NCI-H2107 treated with DMSO at 0.1 percent for 48 hours (cell line): ENCODE results near the gene MEX3B.
A peak's percentile ranks its signal among the peaks of the same experiment; 100 is the strongest.
"Not testable (repeated sequence)": the region's sequence is repeated elsewhere in the genome, so short reads cannot be mapped to it uniquely, and the experiment has no call there.

Experiments used
- DNase-seq: peaks from one replicate; lab custom pipeline; 2025; ENCODE audit not compliant: unreplicated experiment; lab: John Stamatoyannopoulos, UW

Gene MEX3B

DNA sequence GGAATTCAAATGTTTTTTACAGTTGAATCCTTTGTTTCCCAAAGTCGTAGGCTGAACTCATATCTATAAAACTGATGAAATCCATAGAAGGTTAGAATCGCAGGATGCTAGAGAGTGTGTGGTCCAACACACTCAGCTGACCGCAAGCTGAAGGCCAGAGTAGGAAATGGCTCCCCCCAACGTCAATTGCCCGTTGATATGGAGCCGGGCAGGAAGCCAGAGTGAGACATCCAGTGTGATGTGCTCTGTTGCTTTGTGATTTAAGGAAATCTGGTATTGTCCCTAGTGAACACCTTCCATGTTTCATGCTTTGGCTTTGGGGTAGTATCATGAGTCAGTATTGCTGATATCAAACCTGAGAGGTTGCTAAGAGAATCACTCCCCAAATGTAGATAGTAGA, 5.8 kb upstream of the MEX3B start:
- DNase-seq: no peak

DNA sequence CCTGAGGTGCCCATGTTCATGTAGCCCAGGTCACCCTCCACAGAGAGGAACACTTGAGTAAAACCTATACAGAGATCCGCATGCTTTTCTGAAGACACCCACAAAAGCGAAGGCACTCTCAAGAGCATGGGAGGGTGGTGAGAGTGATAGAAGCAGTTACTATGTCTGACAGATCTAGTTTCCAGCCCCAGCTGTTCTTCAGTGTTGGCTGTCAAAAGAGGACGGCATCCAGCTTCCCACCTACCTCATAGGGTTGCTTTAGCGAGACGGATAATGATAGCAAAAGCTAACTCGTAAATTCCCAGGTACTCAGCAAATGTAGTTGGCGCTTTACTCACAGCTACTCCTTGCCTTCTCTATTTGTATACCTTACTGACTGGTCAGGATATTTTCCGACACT, 3.0 kb upstream of the MEX3B start:
- no peak for DNase-seq

- no peak for DNase-seq
Observed at GRCh38 chr15:82047453-82048400, 1.9 kb upstream of the MEX3B start.

- peak; percentile 8 for DNase-seq
Observed at GRCh38 chr15:82046666-82047452, 1.0 kb upstream of the MEX3B start.

- DNase-seq: no peak
Observed at GRCh38 chr15:82045179-82045891, 483 bp downstream of the MEX3B start.

- DNase-seq: peak; percentile 24
Observed at GRCh38 chr15:82044373-82045178, 1.2 kb downstream of the MEX3B start.

DNA sequence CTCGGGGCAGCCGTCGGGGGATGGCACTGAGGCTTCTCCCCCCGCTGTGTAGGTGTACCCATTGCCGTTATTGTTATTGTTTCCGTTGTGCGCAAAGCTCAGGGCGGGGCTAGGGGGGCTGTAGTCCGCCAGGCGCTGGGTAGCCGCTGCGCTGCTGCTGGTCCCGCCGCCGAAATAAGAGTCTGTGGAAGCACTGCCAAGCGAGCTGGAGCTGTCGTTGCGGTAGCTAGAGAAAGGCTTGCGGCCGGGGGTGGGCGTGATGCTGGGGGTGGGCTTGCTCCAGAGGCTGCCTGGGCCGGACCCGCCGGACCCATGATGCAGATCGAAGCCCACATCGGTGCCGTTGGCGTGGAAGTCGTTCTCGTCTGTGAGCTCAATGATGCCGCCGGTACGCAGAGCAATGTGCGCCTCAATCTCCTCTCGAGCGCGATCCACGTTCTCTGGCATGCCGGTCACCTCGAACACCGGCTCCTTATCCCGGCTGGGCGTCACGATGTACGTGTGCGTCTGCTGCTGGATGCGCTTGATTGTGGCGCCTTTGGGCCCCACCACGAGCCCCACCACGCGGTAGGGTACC, 1.9 kb downstream of the MEX3B start:
- DNase-seq: no peak

DNA sequence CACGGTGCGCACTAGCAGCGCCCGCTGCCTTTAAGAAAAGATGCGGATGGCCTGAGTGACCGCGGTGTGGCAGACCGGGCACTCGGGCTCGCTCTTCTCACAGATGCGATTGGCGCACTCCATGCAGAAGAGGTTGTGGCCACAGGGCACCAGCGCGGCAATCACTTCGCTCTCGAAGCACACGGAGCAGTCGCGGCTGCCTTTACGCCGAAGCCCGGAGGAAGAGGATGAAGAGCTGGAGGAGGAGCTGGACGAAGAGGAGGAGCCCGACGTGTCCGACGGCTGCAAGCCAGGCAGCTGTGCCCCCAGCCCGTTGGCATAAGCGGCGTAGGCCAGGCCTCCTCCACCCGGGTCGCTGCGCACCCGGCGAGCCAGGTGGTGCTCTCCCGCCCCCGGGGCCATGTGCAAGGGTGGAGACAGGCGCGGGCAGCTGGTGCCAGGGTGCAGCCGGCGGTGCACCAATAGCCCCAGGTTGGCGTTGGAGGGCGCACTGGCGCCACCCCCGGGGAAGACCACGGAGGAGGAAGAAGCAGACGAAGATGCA, 2.6 kb downstream of the MEX3B start:
- DNase-seq: no peak

GRCh38 chr15:82040862-82041261, 5.0 kb downstream of the MEX3B start:
- peak; percentile 80 for DNase-seq

- DNase-seq: no peak
Observed at GRCh38 chr15:82040390-82040789, 5.4 kb downstream of the MEX3B start.

DNA sequence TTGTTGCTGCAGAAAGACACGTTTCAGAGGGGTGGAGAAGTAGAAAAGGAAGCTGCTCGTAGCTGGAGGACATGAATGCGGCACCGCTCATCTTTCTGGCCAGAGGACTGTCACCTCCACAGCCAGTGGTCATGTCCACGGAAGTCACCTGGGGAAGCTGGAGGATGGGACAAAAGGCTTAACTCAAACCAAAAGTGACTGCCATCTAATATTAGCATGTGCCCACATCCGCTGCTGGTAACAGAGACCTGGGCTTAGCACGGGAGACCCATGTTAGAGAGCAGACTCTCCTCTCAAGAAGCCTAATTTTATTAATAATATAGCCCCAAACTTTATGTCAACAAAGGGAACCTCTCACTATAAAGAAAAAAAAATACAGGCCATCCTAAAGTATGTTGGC, 5.9 kb downstream of the MEX3B start:
- no peak for DNase-seq

GRCh38 chr15:82036461-82036860, 9.4 kb downstream of the MEX3B start:
- no peak for DNase-seq

GRCh38 chr15:82031871-82032270, 13.9 kb downstream of the MEX3B start:
- DNase-seq: no peak

GRCh38 chr15:82030176-82030575, 15.6 kb downstream of the MEX3B start:
- no peak for DNase-seq

- not testable (repeated sequence) for DNase-seq
Observed at GRCh38 chr15:82028163-82028562, 17.7 kb downstream of the MEX3B start.

DNA sequence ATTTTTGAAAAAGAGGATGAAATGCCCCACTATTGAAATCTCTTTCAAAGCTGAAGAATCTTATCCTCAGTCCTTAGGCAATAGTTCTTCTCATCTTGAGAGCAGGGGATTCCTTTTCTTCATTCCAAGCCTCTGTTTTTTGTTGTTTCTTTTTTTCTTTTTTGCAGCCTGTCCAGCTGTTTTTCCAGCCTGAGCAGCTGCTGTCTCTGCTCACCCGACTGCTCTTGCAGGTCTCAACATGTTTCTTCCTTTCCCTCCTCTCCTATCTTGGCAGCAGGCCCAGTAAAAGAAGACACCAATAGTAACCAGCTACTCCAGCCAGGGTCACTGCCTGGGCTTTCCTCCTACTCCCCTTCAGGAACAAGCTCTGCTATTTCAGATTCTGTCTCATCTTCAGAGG, 23.8 kb downstream of the MEX3B start:
- DNase-seq: peak; percentile 36

DNA sequence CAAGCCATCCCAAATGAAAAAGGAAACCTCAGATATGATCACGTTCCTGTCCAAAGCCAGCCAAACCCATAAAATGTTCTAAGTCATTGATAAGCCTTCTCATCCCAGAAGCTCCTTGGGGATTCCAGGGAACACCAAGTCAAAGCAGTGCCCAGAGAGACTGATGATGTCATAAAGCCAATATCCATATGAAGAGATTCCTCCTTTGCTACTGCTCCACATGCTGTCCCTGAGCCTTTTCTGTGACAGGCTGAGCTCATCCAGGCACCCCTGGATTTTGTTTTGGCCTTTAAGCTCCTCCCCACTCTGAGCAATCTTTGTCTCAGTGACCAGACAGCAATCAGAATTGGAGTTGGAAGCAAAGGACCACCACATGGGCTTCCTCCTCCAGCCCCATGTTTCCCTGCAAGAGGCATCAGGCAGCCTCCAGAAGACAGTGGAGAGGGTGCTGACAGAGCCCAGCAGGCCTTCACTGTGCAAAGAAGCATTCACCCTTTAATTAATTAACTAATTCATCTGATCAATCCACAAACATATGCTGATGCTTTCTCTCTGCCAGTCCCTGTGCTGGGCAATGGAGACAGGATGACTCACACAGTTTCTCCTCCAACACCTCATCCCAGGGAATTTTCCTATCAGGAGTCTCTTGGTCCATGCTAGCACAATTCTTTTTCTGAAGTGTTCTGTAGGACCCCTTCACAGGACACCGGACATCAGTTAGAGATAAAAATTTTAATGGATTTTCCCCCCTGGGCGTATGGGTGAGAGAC, 25.0 kb downstream of the MEX3B start:
- DNase-seq: no peak

GRCh38 chr15:82018201-82018600, 27.6 kb downstream of the MEX3B start:
- DNase-seq: no peak

DNA sequence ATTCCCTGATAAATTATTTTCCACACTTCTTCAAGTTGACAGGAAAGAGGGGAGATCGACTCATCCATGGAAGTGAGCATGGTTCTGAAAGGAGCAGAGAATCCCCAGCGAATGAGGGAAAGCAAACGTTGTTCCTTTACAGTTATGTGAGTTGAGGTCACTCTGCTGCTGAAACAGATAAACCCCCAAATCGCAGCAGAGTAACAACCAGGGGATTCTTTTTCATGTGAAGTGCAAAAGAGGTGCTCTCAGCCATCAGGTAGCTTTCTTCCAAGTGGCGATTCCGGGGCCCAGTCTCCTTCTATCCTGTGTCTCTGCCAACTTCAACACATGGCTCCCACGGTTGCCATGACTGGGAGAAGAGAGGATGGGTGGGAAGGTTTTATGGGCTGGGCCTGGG, 28.2 kb downstream of the MEX3B start:
- no peak for DNase-seq
